ENCODE data around the gene OR2J2. TPM values are rescaled to one million over a fixed set of nuclear protein-coding genes. Genes with fewer than 3 reads are reported as not detected.
"Not testable (repeated sequence)": the region's sequence is repeated elsewhere in the genome, so short reads cannot be mapped to it uniquely, and the experiment has no call there.

The OR2J2 gene
- polyA plus RNA-seq, 1 experiment: not detected

- POLR2A ChIA-PET, CTCF ChIA-PET: not testable (repeated sequence)
- H3K9me3 ChIP-seq (ENCODE audit: control insufficient read depth, insufficient read depth, low read length): peaks cover 15% of the 10 kb centered on the region
These were observed 5.1 kb upstream of the OR2J2 start for GRCh38 chr6:29165571-29165970.

GRCh38 chr6:29171736-29172135, 1.0 kb downstream of the OR2J2 start:
- Histone ChIP-seq H3K4me3 (ENCODE audit: low read depth, low read length) (no peak overlapping the region), H3K27ac (ENCODE audit: low read depth, low read length) (no peak overlapping the region), H3K9me3 (ENCODE audit: control insufficient read depth, insufficient read depth, low read length) (peaks cover 4% of the 10 kb centered on the region; the same call in 1 of the 2 replicates), H3K27me3 (ENCODE audit: control insufficient read depth, insufficient read depth, low read length) (no peaks in the 10 kb centered on the region)
- ChIA-PET CTCF (no interaction called here), POLR2A (no interaction called here)
- TF ChIP-seq CTCF (IDR thresholded peaks at IDR 0.05; ENCODE audit: low read depth, low read length): no peak
- DNase-seq (ENCODE audit: low read depth, low spot score): no peak

More at GRCh38 chr6:29165571-29165970, 5.1 kb upstream of the OR2J2 start:
- H3K4me3 ChIP-seq (ENCODE audit: low read depth, low read length); H3K27ac ChIP-seq (ENCODE audit: low read depth, low read length); DNase-seq (ENCODE audit: low read depth, low spot score); H3K27me3 ChIP-seq (ENCODE audit: control insufficient read depth, insufficient read depth, low read length): not testable (repeated sequence)

GRCh38 chr6:29183594-29183993, 12.9 kb downstream of the OR2J2 start:
- no peak for TF ChIP-seq CTCF (IDR thresholded peaks at IDR 0.05; ENCODE audit: low read depth, low read length)
- CTCF ChIA-PET: no interaction called here
- POLR2A ChIA-PET: no interaction called here
- DNase-seq (ENCODE audit: low read depth, low spot score): no peak
- no peak overlapping the region for H3K27ac ChIP-seq (ENCODE audit: low read depth, low read length)
- H3K4me3 ChIP-seq (ENCODE audit: low read depth, low read length): no peak overlapping the region
- no peaks in the 10 kb centered on the region for H3K27me3 ChIP-seq (ENCODE audit: control insufficient read depth, insufficient read depth, low read length)
- H3K9me3 ChIP-seq (ENCODE audit: control insufficient read depth, insufficient read depth, low read length): no peaks in the 10 kb centered on the region; the same call in 1 of the 2 replicates

GRCh38 chr6:29188659-29189058, 18.0 kb downstream of the OR2J2 start:
- POLR2A ChIA-PET; H3K27me3 ChIP-seq (ENCODE audit: control insufficient read depth, insufficient read depth, low read length); H3K9me3 ChIP-seq (ENCODE audit: control insufficient read depth, insufficient read depth, low read length); CTCF ChIA-PET; H3K4me3 ChIP-seq (ENCODE audit: low read depth, low read length); H3K27ac ChIP-seq (ENCODE audit: low read depth, low read length); DNase-seq (ENCODE audit: low read depth, low spot score): not testable (repeated sequence)

- Histone ChIP-seq H3K27me3 (ENCODE audit: control insufficient read depth, insufficient read depth, low read length) (no peaks in the 10 kb centered on the region), H3K27ac (ENCODE audit: low read depth, low read length) (no peak overlapping the region), H3K9me3 (ENCODE audit: control insufficient read depth, insufficient read depth, low read length) (peaks cover 23% of the 10 kb centered on the region), H3K4me3 (ENCODE audit: low read depth, low read length) (no peak overlapping the region)
- CTCF ChIA-PET: no interaction called here
- no peak for TF ChIP-seq CTCF (IDR thresholded peaks at IDR 0.05; ENCODE audit: low read depth, low read length)
- no peak for DNase-seq (ENCODE audit: low read depth, low spot score)
- POLR2A ChIA-PET: no interaction called here
These were observed 30.3 kb downstream of the OR2J2 start for GRCh38 chr6:29200767-29201662.

GRCh38 chr6:29201966-29202365, 31.3 kb downstream of the OR2J2 start:
- Histone ChIP-seq H3K4me3 (ENCODE audit: low read depth, low read length) (no peak overlapping the region), H3K27ac (ENCODE audit: low read depth, low read length) (no peak overlapping the region), H3K27me3 (ENCODE audit: control insufficient read depth, insufficient read depth, low read length) (no peaks in the 10 kb centered on the region), H3K9me3 (ENCODE audit: control insufficient read depth, insufficient read depth, low read length) (peaks cover 23% of the 10 kb centered on the region)
- ChIA-PET CTCF (no interaction called here), POLR2A (no interaction called here)
- no peak for TF ChIP-seq CTCF (IDR thresholded peaks at IDR 0.05; ENCODE audit: low read depth, low read length)
- DNase-seq (ENCODE audit: low read depth, low spot score): no peak
